Right atrium auricular region (tissue), 2 donors: Measurements from ENCODE around the gene LAMC3. TPM values are rescaled to one million over a fixed set of nuclear protein-coding genes. Genes with fewer than 3 reads are reported as not detected.

ENCODE experiments used
- DNase-seq: peaks from one replicate; pipeline ENCODE4 v3.0.0-alpha.2; 2019; ENCODE audit warnings: low spot score
- H3K27ac ChIP-seq, 2 donors: fragments of 200-600 bp; sonication (generic); 1 replicate in 1 of 2; 2 replicates in 1 of 2; pipeline ENCODE4 v1.5.1; 2016 to 2019
- H3K27me3 ChIP-seq, 2 donors: fragments of 200-600 bp; sonication (generic); one replicate each; pipeline versions ENCODE4 v1.5.1 to v1.6.0; 2017 to 2019
- H3K36me3 ChIP-seq: fragments of 200-600 bp; sonication (generic); one replicate; pipeline ENCODE4 v1.5.1; 2016
- H3K4me1 ChIP-seq, 2 donors: fragments of 200-600 bp; sonication (generic); one replicate each; pipeline versions ENCODE4 v1.5.1 to v1.6.0; 2017 to 2019
- H3K4me3 ChIP-seq, 2 donors: fragments of 200-600 bp; sonication (generic); 1 replicate in 1 of 2; 2 replicates in 1 of 2; pipeline ENCODE4 v1.5.1; 2017 to 2019; ENCODE audit warnings: mild to moderate bottlenecking in 1 of 2, moderate library complexity in 1 of 2
- H3K9me3 ChIP-seq, 2 donors: fragments of 200-600 bp; sonication (generic); one replicate each; pipeline ENCODE4 v1.5.1; 2019
- total RNA-seq, 2 donors: library from RNA; depleted of rRNA; stranded (reverse); fragments of >200 nt; gene quantifications; one replicate each; pipeline ENCODE4 v1.1.0, GENCODE V29; 2016
- TF ChIP-seq, protein P1 (sequence below), 2 donors: fragments of 200-600 bp; sonication (generic); IDR thresholded peaks; one replicate each; pipeline ENCODE4 v1.5.1; 2019; ENCODE audit warnings: antibody characterized with exemption in 2 of 2

LAMC3 gene
- total RNA-seq, 2 donors from 2014 or later: 0.56 to 1.6 TPM

DNA sequence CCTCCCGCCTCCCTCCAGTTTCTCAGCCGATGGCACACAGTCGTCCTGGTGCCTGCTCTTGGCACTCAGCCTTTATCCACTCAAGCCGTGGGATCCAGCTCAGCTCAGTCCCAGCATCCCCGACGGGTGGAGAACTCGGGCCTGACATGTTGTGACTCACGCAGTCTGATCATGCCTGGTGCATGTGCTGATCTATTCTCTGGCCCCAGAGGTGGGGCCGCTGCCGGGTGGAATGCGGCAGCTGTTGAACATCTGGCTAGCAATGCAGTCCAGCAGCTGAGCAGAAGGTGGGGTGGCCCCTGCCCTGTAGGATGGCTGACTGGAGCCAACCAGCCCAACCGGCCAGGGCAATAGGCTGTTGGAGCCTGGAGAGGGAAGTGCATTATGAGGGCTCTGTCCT is 85.6 kb downstream of the LAMC3 start:
- Histone ChIP-seq H3K4me1 (peaks cover 0 to 31% of the 10 kb centered on the region in 2 donors), H3K4me3 (no peak overlapping the region), H3K27me3 (no peaks in the 10 kb centered on the region), H3K27ac (peak overlapping the region in 1 of 2 donors; percentile 13), H3K9me3 (no peaks in the 10 kb centered on the region), H3K36me3 (no peaks in the 10 kb centered on the region)
- peak; percentile 69 for DNase-seq
- TF ChIP-seq, protein P1, sequence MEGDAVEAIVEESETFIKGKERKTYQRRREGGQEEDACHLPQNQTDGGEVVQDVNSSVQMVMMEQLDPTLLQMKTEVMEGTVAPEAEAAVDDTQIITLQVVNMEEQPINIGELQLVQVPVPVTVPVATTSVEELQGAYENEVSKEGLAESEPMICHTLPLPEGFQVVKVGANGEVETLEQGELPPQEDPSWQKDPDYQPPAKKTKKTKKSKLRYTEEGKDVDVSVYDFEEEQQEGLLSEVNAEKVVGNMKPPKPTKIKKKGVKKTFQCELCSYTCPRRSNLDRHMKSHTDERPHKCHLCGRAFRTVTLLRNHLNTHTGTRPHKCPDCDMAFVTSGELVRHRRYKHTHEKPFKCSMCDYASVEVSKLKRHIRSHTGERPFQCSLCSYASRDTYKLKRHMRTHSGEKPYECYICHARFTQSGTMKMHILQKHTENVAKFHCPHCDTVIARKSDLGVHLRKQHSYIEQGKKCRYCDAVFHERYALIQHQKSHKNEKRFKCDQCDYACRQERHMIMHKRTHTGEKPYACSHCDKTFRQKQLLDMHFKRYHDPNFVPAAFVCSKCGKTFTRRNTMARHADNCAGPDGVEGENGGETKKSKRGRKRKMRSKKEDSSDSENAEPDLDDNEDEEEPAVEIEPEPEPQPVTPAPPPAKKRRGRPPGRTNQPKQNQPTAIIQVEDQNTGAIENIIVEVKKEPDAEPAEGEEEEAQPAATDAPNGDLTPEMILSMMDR (IDR thresholded peaks at IDR 0.05): no peak

DNA sequence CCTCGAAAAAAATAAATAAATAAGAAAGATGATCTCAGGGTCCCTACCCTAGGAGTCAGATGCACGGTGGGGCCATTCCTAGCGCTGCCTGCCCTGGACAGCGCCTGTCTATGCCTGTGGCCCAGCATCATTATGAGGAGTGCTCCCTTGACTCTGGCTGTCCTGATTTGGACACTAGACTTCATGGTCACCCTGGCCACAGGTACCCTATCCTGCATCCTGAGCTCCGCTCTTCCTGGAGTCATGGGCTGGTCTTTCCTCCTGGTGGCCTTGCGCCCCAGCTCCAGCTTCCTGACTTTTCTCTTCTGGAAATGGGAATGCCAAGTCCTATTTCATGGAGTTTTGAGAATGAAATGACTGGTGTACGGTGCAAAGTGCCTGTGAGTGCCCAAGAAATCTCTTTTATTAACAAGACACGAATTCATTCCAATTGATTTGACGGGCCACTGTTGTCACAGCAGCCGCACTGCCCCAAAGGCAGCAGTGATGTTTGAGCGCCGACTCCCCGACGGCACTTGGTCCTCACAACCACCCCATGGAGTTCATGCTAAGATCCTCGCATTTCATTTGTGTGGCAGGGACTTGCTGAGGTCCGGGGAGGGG is 86.8 kb downstream of the LAMC3 start:
- Histone ChIP-seq H3K27me3 (no peaks in the 10 kb centered on the region), H3K4me3 (peak overlapping the region; percentile 47 to 71), H3K27ac (peak overlapping the region in 1 of 2 donors; percentile 61), H3K4me1 (peaks cover 0 to 42% of the 10 kb centered on the region in 2 donors), H3K9me3 (no peaks in the 10 kb centered on the region), H3K36me3 (no peaks in the 10 kb centered on the region)
- TF ChIP-seq, protein P1 (IDR thresholded peaks at IDR 0.05): no peak
- DNase-seq: no peak

DNA sequence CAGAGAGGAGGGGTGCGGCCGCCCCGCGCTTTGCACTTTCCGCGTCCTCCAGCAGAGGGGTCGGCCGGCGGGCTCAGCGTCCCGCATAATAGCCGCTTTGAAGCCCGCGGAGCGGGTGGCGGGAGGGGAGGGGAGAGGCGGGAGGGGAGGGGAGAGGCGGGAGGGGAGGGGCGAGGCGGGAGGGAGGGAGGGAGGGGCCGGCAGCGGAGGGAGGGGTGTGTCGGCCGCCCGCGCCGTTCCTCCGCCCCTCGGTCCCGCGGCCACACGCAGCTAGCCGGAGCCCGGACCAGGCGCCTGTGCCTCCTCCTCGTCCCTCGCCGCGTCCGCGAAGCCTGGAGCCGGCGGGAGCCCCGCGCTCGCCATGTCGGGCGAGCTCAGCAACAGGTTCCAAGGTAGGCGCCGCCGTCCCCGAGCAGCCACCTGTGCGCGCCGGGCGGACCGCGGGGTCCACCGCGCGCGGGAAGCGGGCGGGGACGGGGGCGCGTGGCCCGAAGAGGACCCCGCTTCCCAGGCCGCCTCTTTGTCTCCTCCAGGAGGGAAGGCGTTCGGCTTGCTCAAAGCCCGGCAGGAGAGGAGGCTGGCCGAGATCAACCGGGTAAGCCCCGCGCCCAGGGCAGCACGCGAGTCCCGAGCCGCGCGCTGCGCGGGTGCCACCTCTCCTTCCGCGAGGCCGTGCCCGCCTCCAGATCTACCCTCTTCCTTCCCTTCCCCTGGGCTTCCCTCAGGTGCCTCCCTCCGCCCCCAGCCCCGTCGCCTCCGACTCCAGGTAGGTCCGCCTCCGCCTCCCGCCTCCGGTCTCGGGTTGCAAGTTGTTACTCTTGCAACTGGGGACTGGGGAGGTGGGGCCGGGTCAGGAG is 87.5 kb downstream of the LAMC3 start, which contains the start of gene AIF1L:
AIF1L (plus strand) TSS at position 263 of the 857 bp plus-strand sequence; CDS start at position 362, 99 bp downstream.
- no peak for DNase-seq
- Histone ChIP-seq H3K36me3 (no peaks in the 10 kb centered on the region), H3K27ac (peak within 1 kb of the TSS; percentile 61 to 64), H3K4me1 (peaks cover 0 to 48% of the 10 kb centered on the region in 2 donors), H3K27me3 (no peaks in the 10 kb centered on the region), H3K9me3 (no peaks in the 10 kb centered on the region), H3K4me3 (peak within 1 kb of the TSS; percentile 47 to 71)
- TF ChIP-seq, protein P1 (IDR thresholded peaks at IDR 0.05): peak in 1 of 2 donors; percentile 25

DNA sequence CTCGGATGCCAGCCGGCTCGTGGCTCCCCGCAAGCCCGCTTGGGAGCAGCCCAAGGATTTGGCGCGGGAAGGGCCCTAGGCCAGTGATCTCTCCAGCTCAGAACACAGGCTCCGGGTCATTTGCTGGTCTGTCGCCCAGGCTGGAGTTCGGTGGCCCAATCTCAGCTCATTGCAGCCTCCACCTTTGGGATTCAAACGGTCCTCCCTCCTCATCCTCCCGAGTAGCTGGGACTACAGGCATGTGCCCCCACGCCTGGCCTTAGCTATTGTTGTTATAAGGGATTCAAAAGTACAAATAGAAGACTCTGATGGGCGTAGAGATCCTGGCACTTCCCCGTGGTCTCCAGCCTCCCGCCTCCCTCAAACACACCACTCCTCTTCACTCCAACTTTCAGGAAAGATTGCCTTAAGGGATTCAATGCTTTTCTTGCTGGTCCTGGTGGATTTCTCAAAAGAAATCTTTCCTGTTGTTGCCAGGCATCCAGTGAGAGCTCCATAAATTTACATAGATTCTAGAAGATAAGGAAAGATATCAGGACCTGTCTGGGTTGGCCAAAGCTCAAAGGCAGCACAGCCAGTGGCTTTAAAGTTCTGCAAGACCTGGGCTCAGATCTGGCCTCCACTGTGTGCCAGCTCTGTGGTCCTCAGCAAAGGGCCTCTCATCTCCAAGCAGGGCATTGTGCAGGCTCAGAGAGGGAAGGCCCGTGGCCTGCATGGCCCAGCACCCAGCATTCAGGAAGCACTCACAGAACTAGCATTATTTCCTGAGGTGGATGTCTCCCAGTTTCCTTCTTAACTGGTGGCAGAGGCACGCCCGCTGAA is 88.4 kb downstream of the LAMC3 start:
- no peaks in the 10 kb centered on the region for H3K36me3 ChIP-seq
- H3K27ac ChIP-seq: peak overlapping the region; percentile 61 to 64
- H3K27me3 ChIP-seq: no peaks in the 10 kb centered on the region
- TF ChIP-seq, protein P1 (IDR thresholded peaks at IDR 0.05): no peak
- no peaks in the 10 kb centered on the region for H3K9me3 ChIP-seq
- H3K4me1 ChIP-seq: peaks cover 0 to 56% of the 10 kb centered on the region in 2 donors
- DNase-seq: no peak
- H3K4me3 ChIP-seq: peak overlapping the region; percentile 47 to 71

DNA sequence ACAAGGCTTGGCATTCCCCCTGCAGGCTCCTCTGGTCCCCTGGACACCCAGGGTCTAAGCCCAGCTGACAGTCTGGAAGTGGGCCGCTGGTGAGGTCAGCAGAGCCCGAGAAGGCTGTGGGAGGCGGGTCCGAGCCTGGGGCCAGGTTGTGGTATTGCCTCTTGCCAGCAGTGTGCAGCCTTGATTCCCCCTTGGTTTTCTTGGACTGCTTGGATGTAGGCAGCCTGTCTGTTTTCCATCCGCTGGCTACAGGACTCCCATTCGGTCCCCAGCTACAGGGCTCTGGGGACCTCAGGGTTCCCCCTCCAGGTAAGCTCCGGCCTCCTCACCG is 88.9 kb downstream of the LAMC3 start:
- DNase-seq: no peak
- peak overlapping the region in 1 of 2 donors; percentile 71 for H3K4me3 ChIP-seq
- TF ChIP-seq, protein P1 (IDR thresholded peaks at IDR 0.05): no peak
- no peaks in the 10 kb centered on the region for H3K36me3 ChIP-seq
- H3K4me1 ChIP-seq: peaks cover 0 to 62% of the 10 kb centered on the region in 2 donors
- H3K27ac ChIP-seq: peak overlapping the region; percentile 43 to 61
- H3K27me3 ChIP-seq: no peaks in the 10 kb centered on the region
- H3K9me3 ChIP-seq: no peaks in the 10 kb centered on the region
